NCI-H226 (cell line): ENCODE measurements around the gene SCG3.

ENCODE experiments used
- DNase-seq: peaks from one replicate; pipeline ENCODE4 v3.0.0-alpha.2; 2015

Gene SCG3

DNA sequence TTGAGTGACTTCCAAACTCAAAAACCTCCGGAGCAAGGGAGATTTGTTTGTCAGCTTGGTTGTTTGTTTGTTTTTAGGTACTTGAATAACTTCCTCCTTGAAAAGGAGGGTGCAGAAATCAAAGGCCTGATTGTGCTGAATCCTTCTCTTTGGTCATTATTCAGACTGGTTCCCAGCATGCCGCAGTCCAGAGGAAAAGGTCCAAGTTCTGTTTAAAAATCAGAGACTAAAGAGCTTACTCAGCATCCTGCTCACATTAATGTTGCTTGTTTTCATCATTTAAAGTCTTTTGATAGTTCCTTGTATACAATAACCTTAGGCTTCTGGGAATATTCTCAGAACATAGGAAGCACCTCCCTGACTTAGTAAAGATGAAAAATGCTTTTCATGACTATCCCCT, 982 bp upstream of the SCG3 start:
- DNase-seq, result no peak

DNA sequence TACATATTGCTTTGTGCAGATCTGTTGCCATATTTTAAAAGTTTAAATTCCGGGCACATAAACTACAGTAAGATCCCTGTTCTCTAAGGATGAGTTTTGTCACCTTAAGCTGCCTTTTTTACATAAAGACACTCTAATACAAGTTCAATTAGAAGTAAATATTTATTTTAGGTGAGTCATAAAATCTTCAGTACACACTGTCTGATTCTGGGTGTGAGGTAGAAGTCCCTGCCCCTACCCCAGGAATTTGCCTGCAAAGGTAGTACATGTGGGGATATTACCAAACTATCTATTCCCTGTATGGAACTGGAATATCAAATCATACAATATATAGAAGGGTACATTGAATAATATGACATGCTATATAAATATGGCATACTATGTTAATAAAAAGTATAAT, 6.3 kb downstream of the SCG3 start:
- no peak for DNase-seq

DNA sequence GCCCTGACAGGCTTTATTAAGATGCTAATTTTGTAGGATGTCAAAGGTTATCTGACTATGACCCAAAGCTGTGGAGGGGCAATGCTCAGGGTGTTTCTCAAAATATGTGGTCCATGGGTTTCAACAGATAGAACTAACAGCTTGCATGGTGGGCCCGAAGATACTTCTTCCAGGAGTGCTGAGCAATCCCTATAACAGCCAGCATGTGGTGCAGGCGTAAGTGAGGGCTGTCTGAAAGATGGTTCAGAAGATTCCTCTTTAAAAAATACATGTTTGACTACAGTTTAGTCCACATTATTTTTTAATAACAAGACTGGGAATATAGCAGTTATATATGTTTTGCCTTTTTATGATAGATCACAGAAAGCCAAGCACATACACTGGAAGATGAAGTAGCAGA, 7.6 kb downstream of the SCG3 start:
- no peak for DNase-seq

DNA sequence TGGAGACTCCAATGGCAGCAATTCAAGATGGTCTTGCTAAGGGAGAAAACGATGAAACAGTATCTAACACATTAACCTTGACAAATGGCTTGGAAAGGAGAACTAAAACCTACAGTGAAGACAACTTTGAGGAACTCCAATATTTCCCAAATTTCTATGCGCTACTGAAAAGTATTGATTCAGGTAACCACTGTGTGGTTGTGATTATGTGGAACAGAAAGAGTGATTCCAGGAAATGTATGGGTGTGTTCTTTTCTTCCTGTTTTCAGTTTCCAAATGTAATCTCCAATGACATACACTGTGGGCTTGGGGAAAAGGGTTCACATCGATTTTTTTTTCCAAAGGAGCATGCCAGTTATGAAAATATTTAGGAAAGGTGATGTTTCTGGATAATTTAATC, 10.9 kb downstream of the SCG3 start:
- no peak for DNase-seq

DNA sequence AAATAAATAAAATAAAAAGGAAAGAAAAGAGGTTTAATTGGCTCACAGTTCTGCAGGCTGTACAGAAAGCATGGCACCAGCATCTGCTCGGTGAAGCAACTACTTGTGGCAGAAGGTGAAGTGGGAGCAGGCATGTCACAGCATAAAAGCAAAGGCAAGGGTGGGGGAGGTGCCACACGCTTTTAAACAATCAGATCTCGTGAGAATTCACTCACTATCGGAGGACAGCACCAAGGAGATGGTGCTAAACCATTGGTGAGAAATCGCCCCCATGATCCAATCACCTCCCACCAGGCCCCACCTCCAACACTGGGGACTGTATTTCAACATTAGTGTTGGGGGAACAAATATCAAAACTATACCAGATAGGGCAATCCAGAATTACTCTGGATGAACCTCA, 15.3 kb downstream of the SCG3 start:
- DNase-seq, result no peak

DNA sequence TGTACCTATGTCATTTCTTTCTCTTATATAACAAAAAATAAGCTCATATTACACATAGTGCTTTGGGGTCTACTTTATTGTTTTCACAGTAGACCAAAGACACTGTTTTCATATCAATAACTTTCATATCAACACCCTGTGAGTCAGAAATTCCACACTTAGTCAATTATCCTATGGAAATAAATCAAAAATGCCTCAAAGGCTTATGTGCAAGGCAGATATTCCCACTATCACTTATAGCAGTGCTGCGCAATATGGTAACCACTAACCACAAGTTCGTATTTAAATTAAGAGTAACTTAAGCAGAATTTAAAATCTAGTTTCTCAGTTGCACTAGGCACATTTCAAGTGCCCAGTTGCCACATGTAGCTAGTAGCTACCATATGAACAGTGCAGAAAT, 15.9 kb downstream of the SCG3 start:
- DNase-seq, result no peak

DNA sequence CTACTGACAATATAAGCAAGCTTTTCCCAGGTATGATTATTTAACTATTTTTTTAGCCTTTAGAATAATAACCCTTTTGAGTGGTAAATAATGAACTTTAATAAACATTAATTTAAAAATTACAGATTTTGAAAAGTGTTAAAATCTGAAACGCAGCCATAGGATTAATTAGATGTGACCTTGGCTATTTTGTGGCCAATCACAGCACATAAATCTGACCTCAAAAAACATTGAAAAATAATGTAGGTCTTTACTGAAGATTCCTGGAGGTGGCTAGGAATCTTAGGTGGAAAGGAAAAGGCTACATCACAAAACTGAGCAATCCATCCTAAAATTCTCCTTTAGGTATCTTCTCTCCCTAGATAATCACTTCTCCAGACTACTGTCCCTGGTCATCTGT, 18.1 kb downstream of the SCG3 start:
- DNase-seq, result no peak

DNA sequence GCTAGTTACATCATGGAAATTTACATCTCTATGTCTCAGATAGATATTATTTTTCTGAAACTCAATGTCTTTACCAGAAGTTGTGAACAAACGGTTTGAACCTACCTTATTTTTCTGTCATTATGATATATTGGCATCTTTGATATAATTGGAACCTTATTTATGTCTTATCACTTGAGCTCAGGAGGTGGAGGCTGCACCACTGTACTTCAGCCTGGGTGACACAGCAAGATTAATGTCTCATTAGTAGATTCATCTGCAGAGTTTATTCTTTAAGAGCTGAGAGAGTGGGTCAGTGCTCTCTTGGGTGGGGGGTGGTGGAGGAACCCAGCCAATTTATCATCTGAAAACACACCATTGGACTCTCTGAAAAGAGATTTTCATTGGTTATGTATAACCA, 21.4 kb downstream of the SCG3 start:
- DNase-seq, result no peak

DNA sequence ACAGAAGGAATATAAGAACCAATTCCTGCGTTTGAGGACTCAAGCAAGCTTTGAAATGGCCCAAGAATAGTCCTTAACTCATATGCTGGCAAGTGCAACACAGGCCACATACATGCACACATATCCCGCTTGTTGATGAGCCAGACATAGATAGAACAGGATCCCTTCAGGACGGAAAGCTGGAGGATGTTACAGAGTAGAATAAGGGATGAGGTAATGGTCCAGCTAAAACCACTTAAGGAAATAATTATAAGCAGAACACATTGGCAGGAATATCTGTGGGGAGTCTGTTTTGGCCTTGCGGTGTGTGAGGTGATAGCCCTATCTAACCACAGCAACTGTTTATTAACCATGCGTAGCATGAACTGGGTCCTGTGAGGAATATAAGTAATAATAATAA, 25.0 kb downstream of the SCG3 start:
- peak; percentile 34 for DNase-seq

DNA sequence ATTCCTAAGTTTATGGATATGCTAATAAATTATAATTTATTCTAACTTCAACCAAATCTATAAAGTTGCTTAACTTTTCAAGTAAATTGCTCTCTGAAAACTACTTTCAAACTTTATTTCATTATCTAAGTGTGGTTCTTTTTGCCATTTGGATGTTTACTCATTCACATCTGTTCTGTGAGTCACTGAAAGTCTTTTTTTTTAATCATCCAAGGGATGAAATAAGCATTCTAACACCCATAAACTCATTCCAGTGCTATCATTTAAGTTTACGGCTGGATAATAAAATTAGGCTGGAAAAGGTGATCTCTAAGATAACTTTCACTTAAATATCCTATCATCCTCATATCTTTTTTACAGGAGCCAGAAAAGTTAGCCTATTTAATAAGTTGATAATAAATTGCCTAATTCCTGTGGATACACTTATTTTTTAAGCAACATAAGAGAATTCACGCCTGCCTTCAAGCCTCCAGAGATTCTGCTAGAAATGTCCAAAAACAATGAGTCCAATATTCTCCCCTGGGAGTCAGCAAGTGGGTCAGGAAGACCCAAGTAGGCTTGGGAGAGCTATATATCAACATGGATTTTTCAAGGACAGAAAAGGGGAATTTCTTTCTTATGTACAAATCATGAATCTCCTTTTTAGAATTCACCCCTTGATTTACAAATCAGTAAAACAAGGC, 25.8 kb downstream of the SCG3 start:
- DNase-seq, result no peak

DNA sequence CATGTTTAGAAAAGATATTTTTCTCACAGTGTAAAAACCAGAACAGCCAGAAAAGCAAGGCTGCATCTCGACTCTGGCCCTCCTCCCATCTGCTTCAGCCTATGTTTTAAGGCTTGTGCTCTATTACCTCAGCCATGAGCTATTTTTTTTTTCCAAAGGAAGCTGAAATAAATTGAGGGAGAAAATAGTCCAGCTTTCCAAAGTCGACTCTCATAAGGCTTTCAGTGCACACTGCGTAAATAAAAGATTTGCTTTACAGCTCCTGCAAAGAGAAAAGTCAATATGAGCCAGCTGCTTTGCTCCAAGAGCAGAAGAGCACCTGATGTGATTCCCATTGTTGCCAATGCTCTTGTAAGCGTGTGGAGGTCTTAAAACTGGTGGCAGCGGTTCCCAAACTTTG, 26.7 kb downstream of the SCG3 start:
- DNase-seq, result no peak

DNA sequence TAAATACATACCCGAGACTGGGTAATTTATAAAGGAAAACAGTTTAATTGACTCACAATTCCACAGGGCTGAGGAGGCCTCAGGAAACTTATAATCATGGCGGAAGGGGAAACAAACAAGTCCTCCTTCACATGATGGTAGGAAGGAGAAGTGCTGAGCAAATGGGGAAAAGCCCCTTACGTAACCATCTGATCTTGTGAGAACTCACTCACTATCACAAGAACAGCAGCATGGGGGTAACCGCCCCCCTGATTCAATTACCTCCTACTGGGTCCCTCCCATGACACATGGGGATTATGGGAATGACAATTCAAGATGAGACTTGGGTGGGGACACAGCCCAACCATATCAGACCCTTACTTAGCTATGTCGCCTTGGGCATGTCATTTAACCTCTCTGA, 27.7 kb downstream of the SCG3 start:
- no peak for DNase-seq

DNA sequence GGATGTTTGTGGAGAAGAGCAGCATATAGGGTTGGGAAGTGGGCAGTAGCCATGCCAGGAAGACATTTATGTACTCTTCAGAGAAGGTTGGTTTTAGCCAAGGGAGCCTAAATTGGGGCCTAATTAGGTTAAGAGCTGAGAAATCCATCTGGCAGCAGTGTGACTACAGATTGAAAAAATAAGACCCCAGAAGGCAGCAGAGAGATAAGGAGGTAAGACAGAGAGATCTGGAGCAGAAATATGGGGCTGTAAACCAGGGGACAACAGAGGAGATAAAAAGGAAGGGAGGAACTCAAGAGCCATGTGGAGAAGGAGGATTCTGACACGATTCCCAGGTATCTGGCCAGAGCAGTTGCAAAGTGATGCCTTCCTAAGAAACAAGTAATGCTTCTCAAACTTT, 32.9 kb downstream of the SCG3 start:
- DNase-seq, result no peak

DNA sequence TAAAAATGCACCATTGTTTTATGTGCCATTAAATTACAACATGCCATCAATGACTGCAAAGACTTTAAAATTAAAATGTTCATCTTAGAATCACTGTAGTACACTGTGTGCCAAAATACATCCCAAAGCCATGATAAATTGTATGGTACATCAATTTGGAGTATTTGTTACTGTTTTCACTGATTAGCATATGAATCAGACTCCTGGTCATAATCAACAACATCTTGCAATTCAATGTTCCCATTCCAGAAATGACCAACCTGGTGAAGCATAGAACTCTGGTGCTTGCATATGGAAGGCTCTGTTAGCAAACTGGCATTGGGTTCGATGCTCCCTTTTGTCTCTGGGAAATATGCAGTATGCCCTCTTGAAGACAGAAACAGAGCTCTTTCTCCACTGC, 33.6 kb downstream of the SCG3 start:
- no peak for DNase-seq

DNA sequence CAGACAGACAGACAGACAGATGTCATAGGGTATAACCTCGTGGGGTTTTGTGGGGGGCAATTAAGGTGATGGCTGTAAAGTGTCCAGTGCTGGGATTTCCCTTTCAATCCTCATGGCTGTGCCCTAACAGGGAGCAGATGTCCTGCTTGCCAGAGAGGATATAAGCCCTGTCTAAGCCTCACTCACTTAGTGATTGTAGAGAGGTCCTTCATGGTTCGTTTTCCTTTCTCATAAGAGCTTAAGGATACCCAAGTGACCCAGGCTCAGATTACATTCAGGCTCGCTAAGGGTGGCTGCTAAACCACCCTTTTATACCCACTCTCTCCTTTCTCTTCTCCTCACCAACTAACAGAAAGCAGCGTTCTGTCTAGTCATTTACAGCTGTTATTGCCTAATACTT, 36.9 kb downstream of the SCG3 start:
- no peak for DNase-seq

DNA sequence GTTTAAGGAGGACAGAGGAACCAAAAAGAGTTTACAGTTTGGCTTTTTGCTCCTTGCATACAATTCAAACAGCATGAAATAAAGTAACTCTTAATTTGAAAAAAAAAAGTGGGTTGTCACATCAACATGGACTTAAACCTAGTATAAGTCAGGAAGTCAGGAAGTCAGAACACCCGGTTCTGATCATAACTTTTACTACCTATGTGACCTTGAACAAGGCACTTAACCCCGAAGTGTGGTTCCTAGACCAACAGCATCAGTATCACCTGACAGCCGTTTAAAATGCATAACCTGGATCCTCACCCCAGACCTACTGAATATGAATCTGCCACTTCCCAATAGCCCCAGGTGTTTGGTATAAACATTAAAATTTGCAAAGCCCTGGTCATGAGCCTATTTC, 37.4 kb downstream of the SCG3 start:
- no peak for DNase-seq

DNA sequence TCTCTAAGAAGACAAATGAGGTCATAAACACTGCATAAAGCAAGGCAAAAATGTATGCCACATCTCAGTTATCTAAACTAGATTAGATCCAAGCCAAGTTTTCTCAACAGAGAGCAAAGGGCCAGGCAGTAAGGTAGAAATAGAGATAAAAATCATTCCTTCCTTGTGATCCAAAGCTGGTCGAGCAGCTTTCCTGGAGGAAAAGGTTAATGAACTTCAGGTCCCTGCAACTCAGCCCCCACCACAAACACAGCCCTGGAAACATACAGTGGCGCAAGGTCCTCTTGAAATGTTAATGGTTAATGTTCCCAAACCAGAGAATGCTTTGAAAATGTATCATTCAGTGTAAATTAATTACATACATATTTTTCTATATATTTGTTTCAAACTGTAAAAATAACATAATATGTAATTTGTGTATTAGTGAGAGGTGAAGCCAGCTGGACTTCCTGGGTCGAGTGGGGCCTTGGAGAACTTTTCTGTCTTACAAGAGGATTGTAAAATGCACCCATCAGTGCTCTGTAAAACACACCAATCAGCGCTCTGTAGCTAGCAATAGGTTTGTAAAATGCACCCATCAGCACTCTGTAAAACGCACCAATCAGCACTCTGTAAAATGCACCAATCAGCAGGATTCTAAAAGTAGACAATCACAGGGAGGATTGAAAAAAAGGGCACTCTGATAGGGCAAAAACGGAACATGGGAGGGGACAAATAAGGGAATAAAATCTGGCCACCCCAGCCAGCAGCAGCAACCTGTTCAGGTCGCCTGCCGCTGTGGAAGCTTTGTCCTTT, 39.1 kb downstream of the SCG3 start:
- no peak for DNase-seq

DNA sequence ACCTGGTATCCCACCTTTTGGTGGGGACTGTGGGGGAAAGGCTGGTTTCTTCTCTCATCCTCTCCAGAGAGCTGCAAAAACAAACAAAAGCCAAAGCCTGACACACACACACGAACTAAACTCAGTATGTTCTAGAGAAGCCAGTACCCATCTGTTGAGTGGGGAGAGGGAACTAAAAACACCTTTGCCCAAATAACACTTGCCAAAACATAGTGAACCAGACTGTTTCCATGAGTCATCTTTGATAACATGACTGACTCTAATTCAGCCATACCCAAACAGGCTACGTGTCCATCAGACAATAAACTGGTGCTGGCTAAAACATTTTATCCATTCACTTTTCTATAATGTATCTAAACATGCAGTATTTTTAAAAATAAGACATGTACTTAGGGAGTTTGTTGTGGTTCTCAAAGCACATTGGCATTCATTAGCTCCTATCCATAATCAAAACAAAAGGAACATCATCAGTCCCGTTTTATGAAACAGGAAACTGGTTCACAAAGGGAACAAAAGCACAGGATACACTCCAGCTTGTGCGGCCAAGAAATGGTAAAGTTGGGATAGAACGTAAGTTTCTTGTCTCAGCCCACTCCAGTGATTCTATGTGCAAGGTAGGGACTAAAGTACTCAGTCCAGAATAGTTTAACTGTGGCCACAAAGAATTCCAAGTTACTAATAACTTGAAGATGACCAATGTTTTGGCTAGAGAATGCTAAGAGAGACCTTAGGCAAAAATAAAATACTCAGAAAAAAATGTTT, 40.1 kb downstream of the SCG3 start:
- DNase-seq, result peak; percentile 56

DNA sequence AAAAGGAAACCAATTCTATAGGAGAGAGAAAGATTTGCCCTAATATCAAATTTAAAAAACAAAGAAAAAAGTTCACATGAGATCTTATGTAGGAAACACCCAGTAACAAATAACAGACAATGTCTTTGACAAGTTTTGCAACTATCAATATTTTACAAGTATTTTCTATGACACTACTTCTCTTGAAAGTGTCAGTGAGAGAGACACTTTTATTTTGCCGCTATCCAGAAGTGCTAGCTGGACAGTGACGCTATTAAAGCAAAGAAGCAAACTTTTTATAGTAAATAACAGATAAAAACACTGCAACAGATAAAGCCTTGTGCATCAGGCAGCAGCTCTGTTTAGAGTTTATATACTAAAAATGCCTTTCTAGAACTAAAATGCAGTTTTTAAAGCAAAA, 42.9 kb downstream of the SCG3 start:
- no peak for DNase-seq

DNA sequence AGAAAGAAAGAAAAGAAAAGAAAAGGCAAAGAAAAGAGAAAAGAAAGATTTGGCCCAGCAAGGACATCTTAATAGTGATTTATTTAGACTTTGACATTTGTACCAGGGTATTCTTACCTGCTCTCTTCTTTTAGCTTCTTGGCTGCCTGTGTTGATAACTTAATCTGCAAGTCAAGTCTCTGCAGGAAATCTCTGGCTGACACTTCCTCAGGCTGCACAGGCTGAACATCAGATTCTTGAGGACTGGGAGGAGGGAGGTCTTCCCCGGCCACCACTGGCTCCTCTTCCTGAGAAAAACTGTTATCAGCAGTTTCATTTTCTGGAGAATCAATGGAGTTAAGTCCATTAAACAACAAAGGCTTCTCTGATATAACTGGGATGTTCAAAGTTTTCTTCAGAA, 43.4 kb downstream of the SCG3 start:
- DNase-seq, result no peak

DNA sequence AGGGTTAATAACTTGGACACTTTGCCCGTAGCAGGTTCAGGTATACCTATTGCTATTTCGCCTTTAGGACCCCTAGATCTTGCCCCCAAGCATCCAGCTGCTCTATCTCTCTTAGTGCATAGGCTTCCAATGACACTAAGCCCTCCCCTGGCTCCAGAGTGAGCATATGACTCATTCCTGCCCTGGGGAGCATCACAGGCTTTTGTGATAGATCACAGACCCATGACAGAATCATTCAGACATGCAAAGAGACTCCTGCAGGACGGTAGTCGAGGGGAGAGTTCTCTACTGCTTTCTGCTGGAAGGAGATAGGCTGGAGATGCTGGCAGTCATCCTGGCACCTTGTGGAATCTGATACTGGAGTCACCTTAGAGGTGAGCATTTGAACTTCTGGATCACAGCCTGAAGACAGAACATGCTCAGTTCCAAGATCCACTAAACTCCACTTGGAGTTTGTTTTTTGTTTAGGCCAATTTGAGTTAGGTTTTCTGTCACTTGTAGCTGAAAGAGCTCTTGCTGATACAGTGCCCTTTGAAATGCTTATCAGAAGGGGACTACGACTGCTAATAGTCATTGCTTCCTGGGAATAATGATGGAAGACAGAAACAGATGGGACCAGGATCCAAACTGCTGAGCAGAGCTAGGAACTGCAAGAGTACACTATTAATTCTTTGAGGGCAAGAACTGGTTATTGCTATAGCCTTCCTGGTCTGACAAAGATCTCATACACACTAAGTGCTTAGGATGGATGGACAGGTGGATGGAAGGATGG, 45.2 kb downstream of the SCG3 start:
- DNase-seq, result peak; percentile 99

DNA sequence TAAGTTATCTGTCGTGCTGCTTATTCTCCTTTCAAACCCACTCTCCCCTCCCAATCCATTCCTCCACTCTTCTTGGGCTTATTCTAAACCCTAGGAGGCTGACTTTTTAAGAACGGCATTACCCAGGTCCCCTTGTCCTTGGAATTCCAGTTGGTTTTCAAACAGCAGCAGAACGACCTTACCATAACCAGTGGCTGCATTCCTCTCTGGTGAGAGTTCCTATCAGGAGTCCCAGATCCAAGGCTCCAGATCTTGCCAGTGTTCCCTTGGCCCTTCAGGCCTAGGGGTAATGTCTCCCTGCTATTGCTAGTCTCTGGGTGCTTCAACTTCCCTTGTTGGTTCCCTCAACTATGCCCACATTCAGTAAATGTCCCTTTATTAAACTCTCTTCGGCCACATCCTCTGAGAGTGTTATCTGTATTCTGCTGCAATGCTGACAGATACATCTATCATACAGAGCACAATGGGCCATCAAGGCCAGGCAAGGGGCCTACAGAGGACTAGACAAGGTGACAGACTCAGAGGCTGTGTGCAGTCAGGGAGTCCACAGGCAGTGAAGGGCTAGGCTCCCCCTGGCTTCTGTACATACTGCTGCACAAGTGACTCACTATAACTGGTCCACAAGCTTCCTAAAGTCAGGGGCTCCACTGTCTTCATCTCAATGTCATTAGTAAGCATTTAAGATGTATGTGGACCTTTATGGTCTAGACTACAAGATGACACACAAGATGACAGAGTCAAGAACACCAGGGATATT, 46.0 kb downstream of the SCG3 start:
- no peak for DNase-seq
